ENCODE data around the gene ELMOD3. TPM values are rescaled to one million over a fixed set of nuclear protein-coding genes. Genes with fewer than 3 reads are reported as not detected.
"Not testable (repeated sequence)": the region's sequence is repeated elsewhere in the genome, so short reads cannot be mapped to it uniquely, and the experiment has no call there.

The ELMOD3 gene
- polyA plus RNA-seq, 1 of the 3 experiments (the other 2 are of a cell fraction) = 15.4 TPM

DNA sequence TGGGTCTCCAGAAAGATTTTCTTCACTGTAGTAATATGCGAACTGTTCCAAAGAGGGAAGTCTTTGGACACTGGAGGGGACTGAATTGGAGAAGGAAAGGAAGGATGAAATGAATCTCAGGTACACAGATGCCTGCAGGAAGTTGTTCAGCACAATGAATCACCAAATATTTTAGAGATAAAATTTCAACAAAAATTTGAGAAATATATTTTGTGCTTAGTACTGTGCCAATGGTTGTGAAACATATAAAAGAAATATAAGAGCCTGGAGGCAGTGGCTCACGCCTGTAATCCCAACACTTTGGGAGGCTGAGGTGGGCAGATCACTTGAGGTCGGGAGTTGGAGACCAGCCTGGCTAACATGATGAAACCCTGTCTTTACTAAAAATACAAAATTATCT, 3.2 kb downstream of the ELMOD3 start:
- Histone ChIP-seq H3K4me3 (ENCODE audit: low read depth in 2 of 2, low read length in 1 of 2) (no peak overlapping the region), H3K9me3 (no peaks in the 10 kb centered on the region), H3K9ac (no peak overlapping the region), H3K4me2 (no peak overlapping the region), H3K4me1 (ENCODE audit: control insufficient read depth in 1 of 2, insufficient read depth in 2 of 2, low read depth in 1 of 2, low read length in 1 of 2) (peaks cover 5 to 10% of the 10 kb centered on the region in 2 experiments; a peak in 2 of 4 replicates), H3K9me2 (no peaks in the 10 kb centered on the region), H3K27ac (ENCODE audit: low read depth in 2 of 2, low read length in 1 of 2) (no peak overlapping the region), H2AFZ (ENCODE audit: low read depth) (no peak overlapping the region), H3K79me2 (ENCODE audit: insufficient read depth) (peaks cover 53% of the 10 kb centered on the region), H3K36me3 (replicated peaks in 1 of 2; ENCODE audit: control insufficient read depth in 1 of 2, insufficient read depth in 2 of 2, low read length in 1 of 2) (peaks cover 18 to 24% of the 10 kb centered on the region in 2 experiments), H3F3A (replicated peaks; ENCODE audit: insufficient read depth) (no peaks in the 10 kb centered on the region), H4K20me1 (ENCODE audit: insufficient read depth) (no peaks in the 10 kb centered on the region), H3K27me3 (ENCODE audit: insufficient read depth) (no peaks in the 10 kb centered on the region)
- TF ChIP-seq FOXJ3 (CRISPR knock-in tag; IDR thresholded peaks at IDR 0.05) (no peak), SIN3A (IDR thresholded peaks at IDR 0.05; ENCODE audit: borderline replicate concordance, low read depth, low read length) (no peak), POLR2AphosphoS5 (IDR thresholded peaks at IDR 0.05; ENCODE audit: low read depth, low read length) (no peak), FOXM1 (IDR thresholded peaks at IDR 0.05; ENCODE audit: low read depth) (no peak), SMC3 (IDR thresholded peaks at IDR 0.05; ENCODE audit: low read depth, low read length) (no peak), GABPA (IDR thresholded peaks at IDR 0.05; ENCODE audit: low read depth) (no peak), RFX5 (IDR thresholded peaks at IDR 0.05; ENCODE audit: low read length) (no peak), TAF1 (IDR thresholded peaks at IDR 0.05; ENCODE audit: borderline replicate concordance, low read depth, low read length) (no peak), TEAD4 (IDR thresholded peaks at IDR 0.05; ENCODE audit: borderline replicate concordance, insufficient read depth) (no peak), MEF2A (IDR thresholded peaks at IDR 0.05; ENCODE audit: borderline replicate concordance, low read depth) (no peak), FOSL2 (IDR thresholded peaks at IDR 0.05; ENCODE audit: borderline replicate concordance, low read depth) (no peak), EZH2phosphoT487 (IDR thresholded peaks at IDR 0.05; ENCODE audit: borderline replicate concordance, low read depth) (no peak)
- TF ChIP-seq, protein P1, sequence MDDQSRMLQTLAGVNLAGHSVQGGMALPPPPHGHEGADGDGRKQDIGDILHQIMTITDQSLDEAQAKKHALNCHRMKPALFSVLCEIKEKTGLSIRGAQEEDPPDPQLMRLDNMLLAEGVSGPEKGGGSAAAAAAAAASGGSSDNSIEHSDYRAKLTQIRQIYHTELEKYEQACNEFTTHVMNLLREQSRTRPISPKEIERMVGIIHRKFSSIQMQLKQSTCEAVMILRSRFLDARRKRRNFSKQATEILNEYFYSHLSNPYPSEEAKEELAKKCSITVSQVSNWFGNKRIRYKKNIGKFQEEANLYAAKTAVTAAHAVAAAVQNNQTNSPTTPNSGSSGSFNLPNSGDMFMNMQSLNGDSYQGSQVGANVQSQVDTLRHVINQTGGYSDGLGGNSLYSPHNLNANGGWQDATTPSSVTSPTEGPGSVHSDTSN (IDR thresholded peaks at IDR 0.05) = no peak
- CTCF ChIA-PET = interaction anchor here (1.2 to 1.4 kb wide), 2 partner anchors 16 to 194 kb away, joined by 4 read pairs; no protein-coding TSS in a partner anchor
- POLR2A ChIA-PET = no interaction called here
- WGBS (ENCODE audit: low lambda C conversion rate) = 83% methylated on average over 3 of the region's 3 CpGs
- DNase-seq = no peak

- DNase-seq; H4K20me1 ChIP-seq (ENCODE audit: insufficient read depth); H3K9me2 ChIP-seq; H3K9ac ChIP-seq; POLR2A ChIA-PET; H3K9me3 ChIP-seq; H3K27me3 ChIP-seq (ENCODE audit: insufficient read depth); H3K4me1 ChIP-seq (ENCODE audit: control insufficient read depth in 1 of 2, insufficient read depth in 2 of 2, low read depth in 1 of 2, low read length in 1 of 2); CTCF ChIA-PET; H2AFZ ChIP-seq (ENCODE audit: low read depth); H3F3A ChIP-seq (replicated peaks; ENCODE audit: insufficient read depth); H3K4me3 ChIP-seq (ENCODE audit: low read depth in 2 of 2, low read length in 1 of 2); H3K4me2 ChIP-seq; H3K27ac ChIP-seq (ENCODE audit: low read depth in 2 of 2, low read length in 1 of 2): not testable (repeated sequence)
- WGBS (ENCODE audit: low lambda C conversion rate) = 85% methylated on average over 4 of the region's 5 CpGs
- H3K36me3 ChIP-seq (replicated peaks in 1 of 2; ENCODE audit: control insufficient read depth in 1 of 2, insufficient read depth in 2 of 2, low read length in 1 of 2) = peaks cover 16 to 19% of the 10 kb centered on the region in 2 experiments
- peaks cover 14% of the 10 kb centered on the region for H3K79me2 ChIP-seq (ENCODE audit: insufficient read depth)
Measured at GRCh38 chr2:85362653-85363387, 8.3 kb downstream of the ELMOD3 start.
